Skin of body (tissue), 2 donors: Measurements from ENCODE around the gene TNIP1. TPM values are rescaled to one million over a fixed set of nuclear protein-coding genes. Genes with fewer than 3 reads are reported as not detected.

Experiments
- DNase-seq: peaks from one replicate; lab custom pipeline; 2025; lab: John Stamatoyannopoulos, UW
- total RNA-seq: library from RNA; depleted of rRNA; stranded (reverse); fragments of >200 nt; gene quantifications from one replicate; pipeline ENCODE4 v1.2.3, GENCODE V29; 2014

Gene TNIP1
- total RNA-seq, 1 donor from 2014 or later: 49.8 TPM

- DNase-seq: no peak
Observed at GRCh38 chr5:151041577-151042268, 39.1 kb downstream of the TNIP1 start.

GRCh38 chr5:151040211-151040747, 40.6 kb downstream of the TNIP1 start:
- DNase-seq: no peak

GRCh38 chr5:151039665-151040064, 41.2 kb downstream of the TNIP1 start:
- no peak for DNase-seq

- DNase-seq: no peak
Observed at GRCh38 chr5:151038801-151039238, 42.0 kb downstream of the TNIP1 start.

GRCh38 chr5:151038412-151038745, 42.5 kb downstream of the TNIP1 start:
- DNase-seq: no peak

- peak; percentile 23 for DNase-seq
Observed at GRCh38 chr5:151037561-151038411, 43.0 kb downstream of the TNIP1 start.

- DNase-seq: no peak
Observed at GRCh38 chr5:151036556-151036955, 44.3 kb downstream of the TNIP1 start.

GRCh38 chr5:151034422-151035379, 46.1 kb downstream of the TNIP1 start:
- DNase-seq: no peak

GRCh38 chr5:151033217-151033934, 47.5 kb downstream of the TNIP1 start:
- no peak for DNase-seq

GRCh38 chr5:151031554-151031953, 49.3 kb downstream of the TNIP1 start:
- no peak for DNase-seq

- peak; percentile 38 for DNase-seq
Observed at GRCh38 chr5:151030379-151030778, 50.5 kb downstream of the TNIP1 start.

- no peak for DNase-seq
Observed at GRCh38 chr5:151030056-151030336, 50.8 kb downstream of the TNIP1 start.

GRCh38 chr5:151029179-151030055, 51.4 kb downstream of the TNIP1 start:
- DNase-seq: no peak

- DNase-seq: no peak
Observed at GRCh38 chr5:151028717-151029116, 52.1 kb downstream of the TNIP1 start.

- DNase-seq: no peak
Observed at GRCh38 chr5:151027961-151028479, 52.8 kb downstream of the TNIP1 start.

GRCh38 chr5:151026679-151027078, 54.2 kb downstream of the TNIP1 start:
- DNase-seq: no peak

- DNase-seq: no peak
Observed at GRCh38 chr5:151026088-151026487, 54.7 kb downstream of the TNIP1 start.

- no peak for DNase-seq
Observed at GRCh38 chr5:151025250-151025606, 55.6 kb downstream of the TNIP1 start.

GRCh38 chr5:151024440-151025249, 56.2 kb downstream of the TNIP1 start:
- no peak for DNase-seq
